Endodermal cell (in vitro differentiated cells): ENCODE measurements around the gene MCTP2. TPM values are rescaled to one million over a fixed set of nuclear protein-coding genes. Genes with fewer than 3 reads are reported as not detected.

Experiments
- DNase-seq: peaks from one replicate; pipeline ENCODE4 v3.0.0-alpha.2; 2017
- H3K27ac ChIP-seq: 2 replicates; pipeline ENCODE4 v1.5.1; 2013; ENCODE audit warnings: mild to moderate bottlenecking, low read depth, low read length, moderate library complexity
- H3K27me3 ChIP-seq: 2 replicates; pipeline ENCODE4 v1.6.1; 2013; ENCODE audit warnings: mild to moderate bottlenecking, low read length, moderate library complexity; ENCODE audit not compliant: insufficient read depth, control insufficient read depth, poor library complexity, severe bottlenecking
- H3K36me3 ChIP-seq: 2 replicates; pipeline ENCODE4 v1.7.0; 2013; ENCODE audit warnings: mild to moderate bottlenecking, low read length, moderate library complexity; ENCODE audit not compliant: control insufficient read depth, insufficient read depth
- H3K4me1 ChIP-seq: one replicate; pipeline ENCODE4 v1.7.0; 2013; ENCODE audit warnings: low read length; ENCODE audit not compliant: control insufficient read depth, insufficient read depth
- H3K4me3 ChIP-seq: 2 replicates; pipeline ENCODE4 v1.5.1; 2013; ENCODE audit warnings: mild to moderate bottlenecking, low read length, moderate library complexity
- H3K9ac ChIP-seq: 2 replicates; pipeline ENCODE4 v1.6.1; 2013; ENCODE audit warnings: mild to moderate bottlenecking, low read length, moderate library complexity; ENCODE audit not compliant: poor library complexity, severe bottlenecking; ENCODE audit errors: extremely low read depth
- H3K9me3 ChIP-seq: 2 replicates; pipeline ENCODE4 v1.6.1; 2013; ENCODE audit warnings: mild to moderate bottlenecking, low read length, moderate library complexity; ENCODE audit not compliant: control insufficient read depth
- H3K27ac Mint-ChIP-seq: 2 replicates; pipeline ENCODE4 v1.8.0; 2020; ENCODE audit warnings: mixed read lengths
- H3K27me3 Mint-ChIP-seq: 2 replicates; pipeline ENCODE4 v1.8.0; 2021; ENCODE audit warnings: mild to moderate bottlenecking, mixed read lengths; ENCODE audit not compliant: insufficient read depth
- H3K36me3 Mint-ChIP-seq: 2 replicates; pipeline ENCODE4 v1.8.0; 2020; ENCODE audit warnings: low read depth, mixed read lengths
- H3K4me1 Mint-ChIP-seq: 2 replicates; pipeline ENCODE4 v1.8.0; 2020; ENCODE audit warnings: mixed read lengths
- H3K4me3 Mint-ChIP-seq: 2 replicates; pipeline ENCODE4 v1.8.0; 2020; ENCODE audit warnings: mild to moderate bottlenecking, moderate library complexity, mixed read lengths
- H3K9me3 Mint-ChIP-seq: 2 replicates; pipeline ENCODE4 v1.8.0; 2020; ENCODE audit warnings: mild to moderate bottlenecking, mixed read lengths
- WGBS, 2 experiments: methylation state at CpG; one replicate each; pipeline versions ENCODE4 v1.1.5 to v1.1.7; 2013; ENCODE audit warnings: missing lambda C conversion rate in 2 of 2, mixed read lengths in 1 of 2; ENCODE audit not compliant: insufficient coverage in 1 of 2, insufficient read length in 1 of 2; 5-methylcytosine and 5-hydroxymethylcytosine counted together
- total RNA-seq, 2 donors: library from RNA; stranded (reverse); fragmentation: NEBNext Ultra II Directional in 1 of 2; extraction: Animal tissue kit (Norgen Biotek cat#: 25700) in 1 of 2; gene quantifications; 2 replicates in 1 of 2; 3 replicates in 1 of 2; pipeline ENCODE4 v1.2.1, GENCODE V29; 2021
- TF ChIP-seq, protein P1 (sequence below): fragments of 200-600 bp; sonication (generic); conservative IDR thresholded peaks from 2 replicates; pipeline ENCODE4 v1.5.0; 2021; ENCODE audit warnings: antibody characterized with exemption, mild to moderate bottlenecking

MCTP2 gene
- total RNA-seq, 2 donors from 2014 or later: 9.2 to 12.1 TPM

DNA sequence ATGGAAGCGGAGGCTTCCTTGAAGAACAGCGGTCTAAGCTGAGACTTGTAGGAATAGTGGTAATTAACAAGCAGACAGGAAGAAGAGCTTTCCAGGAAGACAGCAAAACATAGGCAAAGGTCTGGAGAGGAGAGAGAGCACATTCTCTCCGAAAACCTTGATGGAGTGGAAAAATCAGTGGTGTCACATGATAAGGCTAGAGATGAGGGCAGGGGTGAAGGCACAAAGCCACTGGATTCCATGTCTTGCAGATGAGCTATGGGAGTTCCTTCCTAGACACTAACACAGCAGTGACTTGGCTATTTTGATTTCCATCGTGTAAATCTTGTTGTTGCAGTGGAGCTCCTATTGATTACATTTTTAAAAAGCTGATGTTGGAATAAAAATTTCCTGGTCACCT, 132.0 kb downstream of the MCTP2 start:
- WGBS, 2 experiments: 96 to 97% methylated on average over 3 to 4 of the region's 4 CpGs
- Mint-ChIP-seq H3K9me3 (no peaks in the 10 kb centered on the region), H3K4me3 (no peak overlapping the region), H3K36me3 (no peaks in the 10 kb centered on the region), H3K27ac (no peak overlapping the region), H3K27me3 (no peaks in the 10 kb centered on the region), H3K4me1 (peaks cover 26% of the 10 kb centered on the region)
- Histone ChIP-seq H3K9ac (no peak overlapping the region), H3K4me1 (peaks cover 3% of the 10 kb centered on the region), H3K27ac (no peak overlapping the region), H3K4me3 (no peak overlapping the region), H3K27me3 (no peaks in the 10 kb centered on the region), H3K36me3 (no peaks in the 10 kb centered on the region), H3K9me3 (no peaks in the 10 kb centered on the region)
- no peak for DNase-seq
- TF ChIP-seq, protein P1, sequence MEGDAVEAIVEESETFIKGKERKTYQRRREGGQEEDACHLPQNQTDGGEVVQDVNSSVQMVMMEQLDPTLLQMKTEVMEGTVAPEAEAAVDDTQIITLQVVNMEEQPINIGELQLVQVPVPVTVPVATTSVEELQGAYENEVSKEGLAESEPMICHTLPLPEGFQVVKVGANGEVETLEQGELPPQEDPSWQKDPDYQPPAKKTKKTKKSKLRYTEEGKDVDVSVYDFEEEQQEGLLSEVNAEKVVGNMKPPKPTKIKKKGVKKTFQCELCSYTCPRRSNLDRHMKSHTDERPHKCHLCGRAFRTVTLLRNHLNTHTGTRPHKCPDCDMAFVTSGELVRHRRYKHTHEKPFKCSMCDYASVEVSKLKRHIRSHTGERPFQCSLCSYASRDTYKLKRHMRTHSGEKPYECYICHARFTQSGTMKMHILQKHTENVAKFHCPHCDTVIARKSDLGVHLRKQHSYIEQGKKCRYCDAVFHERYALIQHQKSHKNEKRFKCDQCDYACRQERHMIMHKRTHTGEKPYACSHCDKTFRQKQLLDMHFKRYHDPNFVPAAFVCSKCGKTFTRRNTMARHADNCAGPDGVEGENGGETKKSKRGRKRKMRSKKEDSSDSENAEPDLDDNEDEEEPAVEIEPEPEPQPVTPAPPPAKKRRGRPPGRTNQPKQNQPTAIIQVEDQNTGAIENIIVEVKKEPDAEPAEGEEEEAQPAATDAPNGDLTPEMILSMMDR: no peak

DNA sequence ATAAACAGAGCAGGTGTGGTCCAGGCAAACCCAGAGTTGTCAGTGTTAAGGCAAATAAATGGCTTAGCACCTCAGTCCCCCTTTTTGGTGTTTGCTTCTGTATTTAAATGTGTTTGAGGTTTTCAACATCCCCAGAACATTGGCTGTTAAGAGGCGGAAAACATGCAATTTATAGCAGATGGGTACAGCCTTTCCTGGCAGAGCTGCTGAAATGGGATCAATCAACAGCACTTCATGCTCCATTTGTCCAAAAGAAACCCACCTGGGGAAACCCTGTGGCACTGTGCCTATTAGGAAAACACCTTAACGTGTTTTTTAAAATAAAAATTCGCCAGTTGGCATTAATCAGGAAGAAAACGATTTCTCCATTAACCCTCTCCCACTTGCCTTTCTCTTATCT, 135.4 kb downstream of the MCTP2 start:
- Mint-ChIP-seq H3K9me3 (no peaks in the 10 kb centered on the region), H3K27me3 (no peaks in the 10 kb centered on the region), H3K4me1 (peaks cover 26% of the 10 kb centered on the region), H3K27ac (no peak overlapping the region), H3K4me3 (no peak overlapping the region), H3K36me3 (no peaks in the 10 kb centered on the region)
- Histone ChIP-seq H3K4me1 (peaks cover 3% of the 10 kb centered on the region), H3K27ac (no peak overlapping the region), H3K9me3 (no peaks in the 10 kb centered on the region), H3K9ac (no peak overlapping the region), H3K36me3 (no peaks in the 10 kb centered on the region), H3K27me3 (no peaks in the 10 kb centered on the region), H3K4me3 (no peak overlapping the region)
- 85 to 90% methylated on average over 4 of the region's 4 CpGs for WGBS, 2 experiments
- no peak for DNase-seq
- TF ChIP-seq, protein P1: no peak

DNA sequence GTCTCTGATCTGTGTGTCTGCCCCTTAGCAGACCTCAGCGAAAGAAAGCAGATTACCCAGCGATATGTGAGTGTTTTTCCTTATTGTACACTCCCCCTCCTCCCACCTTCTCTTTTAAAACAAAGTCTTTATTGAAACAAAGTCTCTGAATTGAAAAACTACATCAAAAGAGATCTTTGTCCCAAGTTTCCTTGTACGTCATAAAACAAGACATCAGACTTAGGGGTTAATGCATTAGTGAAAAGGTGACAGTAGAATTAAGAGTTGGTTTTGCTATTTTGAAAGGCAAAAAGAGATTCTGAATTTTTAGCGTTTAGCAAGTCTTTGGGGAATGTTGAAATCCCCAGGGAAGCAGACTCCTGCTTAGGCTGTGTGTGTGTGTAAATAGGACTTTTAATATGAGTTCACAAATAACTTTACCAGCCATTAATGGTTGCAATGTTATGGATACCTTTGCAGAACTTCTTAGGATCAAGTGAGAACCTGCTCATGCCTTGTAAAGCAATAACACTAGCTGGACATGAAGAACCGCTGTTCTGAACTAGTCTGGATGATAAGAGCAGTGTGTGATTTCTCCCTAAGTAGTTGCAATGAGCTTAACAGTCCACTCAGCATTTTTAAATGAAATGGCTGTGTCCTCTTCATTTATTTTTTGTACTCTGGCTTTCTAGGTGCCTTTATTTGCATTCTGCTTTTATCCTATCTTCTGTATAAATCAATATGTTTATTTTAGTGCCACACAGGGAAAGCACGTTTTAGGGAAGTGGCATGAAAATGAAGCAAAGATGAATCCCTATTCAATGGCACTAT, 136.6 kb downstream of the MCTP2 start:
- WGBS, 2 experiments: 81 to 86% methylated on average over 2 to 6 of the region's 6 CpGs
- peaks cover 24% of the 10 kb centered on the region for H3K4me1 Mint-ChIP-seq
- no peak overlapping the region for H3K27ac ChIP-seq
- DNase-seq: no peak
- no peaks in the 10 kb centered on the region for H3K9me3 Mint-ChIP-seq
- H3K27me3 ChIP-seq: no peaks in the 10 kb centered on the region
- no peaks in the 10 kb centered on the region for H3K9me3 ChIP-seq
- no peaks in the 10 kb centered on the region for H3K27me3 Mint-ChIP-seq
- H3K27ac Mint-ChIP-seq: no peak overlapping the region
- H3K36me3 ChIP-seq: no peaks in the 10 kb centered on the region
- no peak overlapping the region for H3K9ac ChIP-seq
- H3K4me3 Mint-ChIP-seq: no peak overlapping the region
- no peak overlapping the region for H3K4me3 ChIP-seq
- TF ChIP-seq, protein P1: no peak
- H3K4me1 ChIP-seq: peaks cover 3% of the 10 kb centered on the region
- peaks cover 2% of the 10 kb centered on the region for H3K36me3 Mint-ChIP-seq
